ENCODE measurements around the gene ZNF366.

Gene ZNF366

DNA sequence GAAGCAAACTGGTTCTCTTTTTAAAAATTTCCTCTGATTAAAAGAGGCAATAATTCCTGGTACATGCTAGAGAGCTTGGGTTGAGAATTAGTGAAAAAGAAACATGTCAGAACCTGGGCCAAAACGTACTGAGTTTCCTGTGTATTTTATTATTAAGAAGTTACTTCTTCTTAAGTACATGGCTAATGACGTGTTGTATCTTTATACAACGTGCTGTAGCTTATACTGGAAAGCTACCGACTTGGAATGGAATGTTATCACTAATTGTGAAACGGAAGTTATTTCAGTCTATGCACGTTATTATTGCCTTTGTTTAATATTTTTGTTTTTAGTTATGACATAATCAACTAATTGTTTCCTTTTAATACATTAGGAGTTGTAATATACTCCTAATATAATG lies 43.1 kb downstream of the ZNF366 start:
- DNase-seq, result no peak

GRCh38 chr5:72463449-72464052 lies 43.7 kb downstream of the ZNF366 start:
- peak; percentile 88 to 90 for DNase-seq

DNA sequence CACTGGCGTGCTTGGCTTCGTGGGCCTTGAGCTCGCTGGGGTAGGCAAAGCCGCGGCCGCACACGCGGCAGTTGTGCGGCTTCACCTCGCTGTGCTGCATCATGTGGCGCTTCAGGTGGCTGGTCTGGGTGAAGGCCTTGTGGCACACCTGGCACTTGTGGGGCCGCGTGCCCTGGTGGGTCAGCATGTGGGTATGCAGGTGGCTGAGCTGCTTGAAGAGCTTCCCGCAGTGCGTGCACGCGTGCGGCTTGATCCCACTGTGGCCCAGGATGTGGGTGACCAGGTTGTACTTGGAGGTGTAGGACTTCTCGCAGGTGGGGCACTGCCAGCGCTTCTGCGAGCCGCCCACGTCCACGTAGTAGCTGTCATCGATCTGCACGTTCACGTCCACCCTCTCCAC lies 46.8 kb downstream of the ZNF366 start:
- no peak for DNase-seq

DNA sequence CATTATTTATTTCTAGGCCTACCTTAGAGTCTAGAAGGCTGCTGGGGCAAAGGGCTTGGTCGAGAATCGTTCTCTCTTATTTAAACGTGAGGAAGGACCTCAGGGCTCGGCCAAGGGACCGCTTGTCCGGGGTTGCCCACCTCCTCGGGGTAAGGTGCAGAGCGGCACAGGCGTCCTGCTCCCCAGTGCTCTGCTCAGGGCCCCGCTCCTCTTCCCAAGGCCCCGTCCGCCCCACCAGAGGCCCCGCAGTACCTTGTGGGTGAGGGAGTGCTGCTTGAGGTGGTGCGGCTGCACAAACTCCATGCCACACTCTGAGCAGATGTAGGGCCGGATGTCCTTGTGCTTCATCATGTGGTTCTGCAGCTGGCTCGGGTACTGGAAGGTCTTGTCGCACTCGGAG lies 47.3 kb downstream of the ZNF366 start:
- no peak for DNase-seq

- DNase-seq, result no peak
These were observed 48.0 kb downstream of the ZNF366 start for GRCh38 chr5:72459089-72459661.

DNA sequence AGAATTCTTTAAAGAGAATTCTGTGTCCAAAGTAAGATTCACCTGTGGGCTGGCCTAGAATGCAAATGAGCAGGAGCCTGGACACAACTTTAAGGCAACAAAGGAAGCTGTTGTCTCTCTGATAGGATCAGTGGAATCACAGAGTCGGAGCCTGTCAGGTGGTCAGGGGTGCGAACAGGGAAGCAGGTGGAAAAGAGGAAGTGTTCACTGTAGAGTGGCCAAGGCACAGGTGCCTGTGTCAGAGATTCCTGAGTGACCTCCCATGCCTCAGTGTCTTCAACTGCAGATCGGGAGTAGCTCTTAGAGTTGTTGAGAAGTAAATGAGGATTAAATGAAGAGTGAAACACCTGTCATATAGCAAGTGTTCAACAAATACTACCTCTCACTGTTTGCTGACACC lies 48.8 kb downstream of the ZNF366 start:
- no peak for DNase-seq

GRCh38 chr5:72457491-72457890 lies 49.7 kb downstream of the ZNF366 start:
- DNase-seq, result no peak

- DNase-seq, result no peak
These were observed 50.7 kb downstream of the ZNF366 start for GRCh38 chr5:72456391-72457074.

DNA sequence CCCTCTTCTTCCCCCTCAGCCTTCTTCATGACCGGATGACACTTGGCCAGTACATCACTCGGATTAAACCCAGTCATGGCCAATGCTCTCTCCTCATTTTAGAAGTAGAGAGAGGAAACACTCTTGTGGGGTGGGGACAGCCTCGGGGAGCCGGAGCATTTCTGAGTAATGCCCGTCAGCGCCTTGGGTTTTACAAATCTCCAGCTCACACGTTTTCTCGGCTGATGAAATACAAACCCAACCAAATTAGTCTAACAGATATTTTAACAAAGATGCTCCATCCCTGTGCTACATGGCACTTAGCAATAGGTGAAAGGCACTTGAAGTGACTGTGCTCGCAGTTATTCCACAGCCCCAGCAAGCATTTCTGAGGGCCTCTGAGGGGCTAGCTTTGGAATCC lies 51.7 kb downstream of the ZNF366 start:
- DNase-seq, result no peak

DNA sequence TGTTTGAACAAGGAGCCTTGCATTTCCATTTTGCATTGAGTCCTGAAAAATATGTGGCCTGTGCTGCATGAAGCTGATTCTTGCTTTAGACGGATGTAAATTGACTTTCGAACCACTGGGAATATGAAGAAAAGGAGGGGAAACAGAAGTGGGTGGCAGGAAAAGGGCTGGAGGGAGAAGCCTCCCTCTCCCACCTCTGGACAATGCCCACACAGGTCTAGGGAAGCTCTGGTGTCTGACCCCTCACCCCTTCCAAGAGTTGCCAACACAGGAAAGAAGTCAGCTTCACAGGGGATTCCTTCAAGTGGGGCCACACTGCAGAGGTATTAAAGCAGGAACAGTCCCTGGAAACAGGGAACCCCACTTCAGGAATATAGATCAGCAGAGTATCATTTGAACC lies 52.2 kb downstream of the ZNF366 start:
- DNase-seq, result no peak

DNA sequence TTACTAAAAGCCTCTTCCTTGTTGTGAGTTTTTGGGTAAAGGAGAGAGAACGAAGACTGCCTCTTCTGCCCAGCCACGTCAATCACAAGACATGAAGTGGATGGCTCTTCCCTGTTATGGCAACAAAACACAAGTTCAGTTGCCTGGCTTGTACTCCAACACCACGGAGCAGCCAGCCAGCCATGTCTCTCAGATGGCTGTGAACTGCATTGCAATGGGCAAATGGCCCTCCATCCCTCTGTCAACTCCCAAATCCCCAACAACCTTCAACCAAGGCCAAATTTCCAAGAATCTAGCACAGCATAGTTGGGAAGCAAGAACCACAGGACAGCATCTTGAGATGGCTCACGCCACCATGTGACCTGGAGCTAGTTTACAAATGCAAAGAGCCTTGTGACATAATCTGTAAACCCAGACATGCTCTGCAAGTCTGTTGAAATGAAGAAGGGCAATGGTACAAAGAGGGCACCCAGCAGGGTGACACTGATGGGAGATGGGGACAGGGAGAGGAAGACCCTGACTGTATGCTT lies 53.9 kb downstream of the ZNF366 start:
- no peak for DNase-seq

GRCh38 chr5:72452515-72453245 lies 54.5 kb downstream of the ZNF366 start:
- no peak for DNase-seq

DNA sequence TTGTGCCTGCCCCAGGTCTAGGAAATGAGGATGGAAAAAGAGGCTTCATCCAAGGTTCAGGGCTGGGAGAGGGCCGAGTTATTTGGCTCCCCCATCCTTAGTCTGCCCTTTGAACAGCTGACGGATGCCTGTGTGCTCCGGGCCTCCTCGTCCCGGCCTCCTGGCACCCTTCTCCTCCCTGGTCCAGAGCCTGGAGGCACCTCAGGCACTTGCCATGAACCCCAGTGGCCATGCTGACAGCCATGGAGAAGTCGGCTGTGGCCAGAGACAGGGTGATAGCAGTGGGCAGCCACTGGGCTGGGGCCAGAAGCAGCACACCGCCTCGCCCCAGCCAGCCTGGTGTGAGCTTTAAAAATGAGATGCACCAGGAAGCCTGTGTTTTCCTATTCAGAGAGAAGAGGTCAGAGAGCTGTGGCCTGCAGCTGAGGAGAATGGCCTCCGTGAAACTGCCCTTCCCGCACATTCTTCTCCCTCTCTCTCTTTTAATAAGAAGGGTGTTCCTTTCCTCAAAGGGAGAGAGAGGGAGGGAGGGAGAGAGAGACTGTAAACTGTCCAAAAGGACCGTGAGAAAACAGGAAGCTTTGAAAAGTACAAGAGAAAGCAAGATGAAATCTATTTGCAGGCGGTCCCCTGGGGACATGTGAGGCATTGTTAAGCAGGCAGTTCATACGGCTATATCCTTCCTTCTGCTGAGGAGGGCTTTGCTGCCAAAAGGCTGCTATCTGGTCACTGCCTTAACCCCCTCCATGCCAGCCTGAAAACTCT lies 55.3 kb downstream of the ZNF366 start:
- no peak for DNase-seq

- DNase-seq, result no peak
These were observed 58.8 kb downstream of the ZNF366 start for GRCh38 chr5:72448368-72448767.

DNA sequence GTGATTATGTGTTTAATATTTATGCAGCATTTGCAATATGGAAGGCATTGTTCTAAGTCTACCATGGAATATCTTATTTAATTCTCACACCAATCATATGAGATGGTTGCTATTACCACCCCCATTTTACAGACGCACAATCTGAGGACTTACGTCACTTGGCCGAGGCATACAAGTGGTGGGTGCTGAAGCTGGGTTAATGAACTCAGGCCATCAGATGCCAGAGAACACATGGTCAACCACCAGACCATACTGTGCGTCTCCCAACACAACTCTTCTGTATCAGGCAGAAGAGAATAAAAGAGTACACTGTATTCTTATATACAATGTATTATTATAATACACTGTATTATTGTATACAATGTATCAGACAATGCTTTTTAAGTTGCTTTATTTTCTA lies 59.5 kb downstream of the ZNF366 start:
- DNase-seq, result no peak

- no peak for DNase-seq
These were observed 61.2 kb downstream of the ZNF366 start for GRCh38 chr5:72445969-72446368.

DNA sequence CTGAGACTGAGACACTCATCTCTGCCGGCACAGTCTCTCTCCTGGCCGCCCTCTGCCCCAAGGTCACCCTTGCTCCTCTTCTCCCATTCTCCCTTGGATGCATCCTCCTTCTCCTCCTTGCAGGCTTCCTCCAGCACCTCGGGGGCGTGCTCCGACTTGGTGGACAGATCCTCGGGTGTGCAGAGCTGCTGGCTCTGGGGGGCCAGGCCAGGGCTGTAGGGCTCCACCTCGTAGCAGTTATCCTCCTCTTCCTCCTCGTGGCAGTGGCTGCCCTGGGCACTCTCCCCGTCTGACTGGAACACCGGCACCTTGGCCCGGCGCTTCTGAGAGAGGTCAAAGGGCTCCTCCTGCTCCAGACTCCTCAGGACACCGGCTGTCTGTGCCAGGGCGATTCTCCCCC lies 63.3 kb downstream of the ZNF366 start:
- no peak for DNase-seq

GRCh38 chr5:72441862-72442540 lies 65.2 kb downstream of the ZNF366 start:
- DNase-seq, result no peak

DNA sequence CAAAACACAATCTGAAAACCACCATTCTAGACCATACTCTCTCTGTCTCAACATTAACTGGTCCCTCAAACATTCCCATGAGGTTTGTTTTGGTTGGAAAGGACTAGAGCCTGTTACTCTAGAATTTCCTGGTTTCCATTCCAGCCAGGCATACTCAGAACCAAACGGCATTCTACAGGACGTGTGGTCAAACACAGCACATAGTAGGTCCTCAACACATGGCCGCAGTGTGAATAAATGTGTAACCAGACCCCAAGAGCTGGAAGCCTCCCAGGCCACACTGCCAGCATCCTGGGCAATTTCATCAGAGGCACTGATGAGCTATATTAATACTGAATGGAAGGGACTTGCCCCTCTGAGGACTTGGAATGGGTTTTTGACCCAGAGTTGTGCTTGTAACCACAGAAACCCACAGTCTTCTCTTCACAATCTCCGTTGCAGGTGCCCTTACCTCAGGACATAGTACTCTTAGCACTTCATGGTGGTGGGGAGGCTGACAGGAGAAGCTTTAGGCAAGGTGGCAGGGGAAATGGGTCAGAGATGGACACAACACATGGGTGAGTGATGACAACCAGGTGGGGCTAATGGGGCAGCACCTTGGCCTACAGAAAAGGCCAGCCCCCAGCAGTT lies 66.0 kb downstream of the ZNF366 start:
- no peak for DNase-seq

DNA sequence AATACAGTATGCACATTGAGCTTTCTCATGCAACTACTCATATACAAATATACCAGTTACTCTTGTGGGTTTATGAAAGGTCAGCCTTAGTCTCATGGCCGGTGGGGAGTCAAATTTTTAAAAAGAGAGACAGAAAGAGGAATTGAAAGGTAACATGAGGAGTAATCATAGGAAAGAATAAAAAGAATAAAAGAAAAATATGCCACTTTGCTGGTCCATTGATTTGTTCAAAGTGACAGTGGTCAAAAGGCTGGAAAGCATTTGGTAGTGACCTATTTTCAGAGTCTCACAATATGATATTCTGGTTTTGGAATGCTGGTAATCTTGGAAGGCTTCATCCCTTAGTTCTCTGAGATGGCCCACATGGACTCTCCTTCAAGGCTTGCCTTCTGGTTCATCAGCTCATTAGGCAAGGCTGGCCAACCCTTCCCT lies 67.0 kb downstream of the ZNF366 start:
- no peak for DNase-seq

- DNase-seq, result no peak
These were observed 68.0 kb downstream of the ZNF366 start for GRCh38 chr5:72439192-72439591.

DNA sequence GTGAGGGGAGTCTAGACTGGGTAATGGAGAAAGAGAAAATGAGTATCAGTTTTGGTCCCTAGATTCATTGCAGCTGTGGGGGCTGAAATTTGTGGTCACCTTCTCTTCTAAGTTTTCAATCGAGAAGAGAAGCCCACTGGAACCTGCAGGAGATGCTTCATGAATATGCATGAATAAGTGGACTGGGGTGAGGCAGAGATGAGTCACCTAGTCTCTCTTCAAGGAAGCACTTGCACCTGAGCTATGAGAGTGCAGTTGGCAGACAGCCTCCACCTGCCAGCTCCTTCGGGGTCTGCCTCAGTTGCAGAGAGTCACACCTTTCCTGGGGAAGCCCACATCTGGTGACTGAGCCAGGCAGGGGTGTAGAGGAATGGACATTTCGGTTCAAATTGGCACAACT lies 69.1 kb downstream of the ZNF366 start:
- DNase-seq, result no peak
